ENCODE data around the gene KIF26A. TPM values are rescaled to one million over a fixed set of nuclear protein-coding genes. Genes with fewer than 3 reads are reported as not detected.

Gene KIF26A
- total RNA-seq, 4 donors from 2014 or later: 0.74 to 7.3 (median 2.4) TPM

DNA sequence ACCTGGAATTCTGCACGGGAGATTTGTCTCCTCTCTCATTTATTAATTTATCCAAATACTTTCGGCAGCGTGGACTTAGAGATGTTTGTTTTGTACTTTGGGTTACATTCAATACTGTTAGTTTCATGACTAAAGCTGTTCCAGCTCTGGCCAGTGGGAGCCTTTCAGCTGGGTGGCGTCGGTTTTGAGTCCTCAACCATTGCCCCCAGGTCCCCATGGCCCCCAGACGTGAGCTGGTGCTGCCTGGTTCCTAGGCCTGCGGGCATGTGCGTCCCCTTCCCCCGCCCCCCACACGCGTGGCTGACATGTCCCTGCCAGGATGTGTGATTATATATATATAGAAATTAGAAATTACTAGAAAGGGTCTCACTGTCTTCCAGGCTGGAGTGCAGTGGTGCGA lies 48.2 kb downstream of the KIF26A start:
- DNase-seq (ENCODE audit: low spot score): no peak

DNA sequence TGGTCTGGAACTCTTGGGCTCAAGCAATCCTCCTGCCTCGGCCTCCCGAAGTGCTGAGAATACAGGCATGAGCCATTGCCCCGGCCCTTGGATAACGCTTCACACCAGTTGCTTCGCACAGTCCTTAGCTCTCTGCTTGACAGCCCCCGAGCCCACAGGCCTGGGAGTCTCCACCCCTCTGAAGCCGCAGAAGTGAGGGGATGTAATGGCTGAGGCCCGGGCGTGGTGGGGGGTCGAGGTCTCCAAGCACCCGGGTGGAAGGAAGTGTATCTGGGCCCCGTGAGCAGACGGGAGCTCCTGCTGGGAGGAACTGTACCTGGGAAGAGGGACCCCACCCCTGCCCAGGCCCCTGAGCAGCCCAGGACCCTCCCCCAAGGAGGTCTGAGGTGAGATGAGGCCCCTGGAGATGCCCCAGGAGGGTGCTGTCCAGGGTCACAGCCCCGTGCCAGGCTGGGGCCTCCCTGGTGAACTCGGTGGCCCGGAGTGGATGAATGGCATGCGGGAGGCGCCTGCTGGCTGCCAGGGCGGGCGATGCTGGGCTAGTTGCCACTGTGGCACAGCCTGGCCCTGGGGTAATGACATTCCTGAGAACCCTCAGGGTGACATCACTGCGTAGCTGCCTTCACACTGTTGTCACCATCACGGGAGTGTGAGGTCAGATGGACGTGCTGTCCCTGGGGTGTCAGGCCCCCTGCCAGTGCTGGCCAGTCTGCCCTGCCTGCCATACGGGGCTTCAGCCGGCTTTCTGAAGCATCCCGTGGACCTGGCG lies 48.9 kb downstream of the KIF26A start:
- ATAC-seq (ENCODE audit: low FRiP score): no peak
- no peak for DNase-seq (ENCODE audit: low spot score)
- TF ChIP-seq, protein P1, sequence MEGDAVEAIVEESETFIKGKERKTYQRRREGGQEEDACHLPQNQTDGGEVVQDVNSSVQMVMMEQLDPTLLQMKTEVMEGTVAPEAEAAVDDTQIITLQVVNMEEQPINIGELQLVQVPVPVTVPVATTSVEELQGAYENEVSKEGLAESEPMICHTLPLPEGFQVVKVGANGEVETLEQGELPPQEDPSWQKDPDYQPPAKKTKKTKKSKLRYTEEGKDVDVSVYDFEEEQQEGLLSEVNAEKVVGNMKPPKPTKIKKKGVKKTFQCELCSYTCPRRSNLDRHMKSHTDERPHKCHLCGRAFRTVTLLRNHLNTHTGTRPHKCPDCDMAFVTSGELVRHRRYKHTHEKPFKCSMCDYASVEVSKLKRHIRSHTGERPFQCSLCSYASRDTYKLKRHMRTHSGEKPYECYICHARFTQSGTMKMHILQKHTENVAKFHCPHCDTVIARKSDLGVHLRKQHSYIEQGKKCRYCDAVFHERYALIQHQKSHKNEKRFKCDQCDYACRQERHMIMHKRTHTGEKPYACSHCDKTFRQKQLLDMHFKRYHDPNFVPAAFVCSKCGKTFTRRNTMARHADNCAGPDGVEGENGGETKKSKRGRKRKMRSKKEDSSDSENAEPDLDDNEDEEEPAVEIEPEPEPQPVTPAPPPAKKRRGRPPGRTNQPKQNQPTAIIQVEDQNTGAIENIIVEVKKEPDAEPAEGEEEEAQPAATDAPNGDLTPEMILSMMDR (IDR thresholded peaks at IDR 0.05): no peak

More for the DNA sequence above, 48.2 kb downstream of the KIF26A start:
- TF ChIP-seq, protein P1 (IDR thresholded peaks at IDR 0.05): no peak
- ATAC-seq (ENCODE audit: low FRiP score): no peak

DNA sequence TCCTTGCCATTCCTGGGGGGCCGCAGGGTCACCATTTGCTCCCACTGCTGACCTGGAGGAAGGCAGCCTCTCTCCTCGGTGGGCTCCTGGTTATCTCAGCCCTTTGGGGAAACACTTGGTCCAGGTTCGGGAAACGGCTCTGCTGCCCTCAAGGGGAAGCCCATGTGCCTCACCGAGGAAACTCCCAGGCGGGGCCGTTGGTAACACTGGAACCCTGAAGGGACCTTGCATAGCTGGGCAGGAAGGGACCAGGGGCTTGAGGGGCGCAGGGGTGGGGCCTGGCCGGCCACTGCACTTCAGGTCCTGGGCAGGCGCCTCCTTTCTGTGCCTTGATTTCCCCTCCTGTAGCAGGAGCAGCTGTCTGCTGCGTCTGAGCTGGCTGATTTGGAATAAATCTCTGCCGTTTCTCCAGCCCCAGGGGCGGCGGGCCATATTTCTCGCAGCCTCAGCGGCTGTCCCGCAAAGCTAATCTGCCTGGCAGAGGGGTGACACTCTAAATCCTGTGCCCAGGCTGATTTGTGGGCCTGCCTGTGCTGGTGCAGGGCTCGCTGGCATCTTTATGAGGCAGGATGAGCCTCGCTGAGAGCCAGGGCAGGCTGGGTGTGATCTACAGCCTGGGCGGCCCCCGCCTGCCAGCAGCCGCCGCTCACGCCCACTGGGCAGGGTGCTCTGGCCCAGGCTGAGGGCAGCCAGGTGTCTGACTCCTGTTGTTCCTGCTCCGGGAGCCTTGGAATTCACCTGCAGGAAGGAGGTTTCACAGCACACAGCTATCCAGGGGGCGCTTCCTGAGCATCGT lies 49.7 kb downstream of the KIF26A start:
- no peak for DNase-seq (ENCODE audit: low spot score)
- TF ChIP-seq, protein P1 (IDR thresholded peaks at IDR 0.05): no peak
- no peak for ATAC-seq (ENCODE audit: low FRiP score)

DNA sequence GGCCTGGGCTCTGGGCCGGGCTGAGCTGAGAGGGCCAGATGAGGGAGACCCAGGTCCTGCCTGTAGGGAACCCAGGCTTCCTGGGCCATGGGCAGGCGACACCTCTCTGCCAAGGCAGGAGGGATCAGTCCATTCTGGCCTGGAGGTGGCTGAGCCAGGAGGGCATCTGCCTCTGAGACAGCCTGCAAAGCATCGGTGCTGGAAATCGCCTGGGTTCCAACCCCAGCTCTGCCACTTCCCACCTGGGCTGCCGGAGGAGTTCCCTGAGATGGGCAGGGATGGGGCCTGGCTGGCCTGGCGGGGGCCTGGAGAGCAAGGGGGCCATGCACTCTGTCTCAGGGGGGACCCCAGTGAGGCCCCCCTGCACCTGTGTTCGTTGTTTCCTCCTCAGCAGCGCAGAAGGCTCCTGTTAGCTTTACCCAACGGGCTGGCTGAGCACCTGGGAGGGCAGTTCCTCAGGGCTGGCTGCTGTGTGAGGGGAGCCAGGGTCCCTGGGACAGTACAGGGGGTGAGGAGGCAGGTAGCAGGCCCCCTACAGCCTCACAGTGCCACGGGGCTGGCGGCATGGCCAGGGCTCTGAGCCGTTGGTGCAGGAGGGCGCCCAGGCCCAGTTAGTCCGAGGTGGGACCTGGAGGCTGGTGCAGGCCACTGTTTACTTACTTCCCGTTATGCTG lies 50.5 kb downstream of the KIF26A start:
- TF ChIP-seq, protein P1 (IDR thresholded peaks at IDR 0.05): no peak
- ATAC-seq (ENCODE audit: low FRiP score) (no peak), DNase-seq (ENCODE audit: low spot score) (no peak)

DNA sequence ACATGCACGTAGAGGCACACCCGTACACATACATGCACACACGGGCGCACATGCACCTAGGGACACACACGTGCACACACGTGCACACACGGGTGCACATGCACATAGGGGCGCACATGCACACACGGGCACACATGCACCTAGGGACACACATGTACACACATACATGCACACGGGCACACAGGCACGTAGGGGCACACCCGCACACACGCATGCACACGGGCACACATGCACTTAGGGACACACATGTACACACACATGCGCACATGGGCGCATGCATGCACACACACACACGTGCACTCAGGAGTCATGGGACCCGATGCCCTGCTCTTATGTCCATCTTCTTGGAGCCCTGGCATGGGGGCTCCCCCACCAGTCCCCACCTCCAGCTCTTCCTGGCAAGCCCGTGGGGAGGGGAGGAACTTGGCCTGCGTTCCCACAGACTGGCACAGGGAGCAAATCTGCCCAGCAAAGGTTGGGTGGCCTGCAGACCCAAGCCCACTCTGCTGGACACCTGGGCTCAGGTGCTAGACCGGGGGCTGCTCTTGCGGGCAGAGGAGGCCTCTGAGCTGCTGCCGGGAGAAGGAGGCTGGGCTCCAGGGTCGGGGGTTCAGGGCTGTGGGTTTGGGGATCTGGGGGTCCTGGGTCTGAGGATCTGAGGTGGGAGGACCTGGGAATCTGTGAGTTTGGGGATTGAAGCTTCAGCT lies 51.4 kb downstream of the KIF26A start:
- DNase-seq (ENCODE audit: low spot score) (no peak), ATAC-seq (ENCODE audit: low FRiP score) (no peak)
- TF ChIP-seq, protein P1 (IDR thresholded peaks at IDR 0.05): no peak

DNA sequence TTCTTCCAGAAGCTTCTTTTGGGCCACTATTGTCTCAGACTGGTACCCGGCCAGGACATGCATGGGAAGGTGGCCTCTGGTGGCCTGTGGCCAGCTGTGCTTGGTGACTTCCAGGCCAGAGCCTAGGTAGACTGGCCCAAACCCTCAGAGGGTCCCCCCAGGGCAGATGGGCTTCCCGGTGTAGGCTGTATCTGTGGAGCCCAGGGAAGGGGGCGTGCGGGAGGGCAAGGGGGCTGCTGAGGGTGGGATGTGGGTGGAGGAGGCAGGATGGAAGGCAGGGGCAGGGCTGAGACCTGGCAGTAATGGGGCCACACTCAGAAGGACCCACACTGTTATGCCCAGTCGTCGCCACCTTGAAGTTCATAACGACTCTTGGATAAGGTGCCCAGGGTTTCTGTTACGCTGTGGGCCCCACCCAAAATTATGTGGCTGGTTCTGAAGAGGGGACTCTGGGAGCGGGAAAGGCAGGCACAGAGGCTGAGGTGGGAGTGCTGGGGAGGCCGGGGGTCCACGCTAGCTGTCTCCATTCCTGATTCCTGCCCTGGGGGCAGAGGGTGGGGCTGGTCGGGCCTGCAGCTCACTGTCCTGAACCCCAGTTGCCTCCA lies 52.1 kb downstream of the KIF26A start:
- DNase-seq (ENCODE audit: low spot score): no peak
- TF ChIP-seq, protein P1 (IDR thresholded peaks at IDR 0.05): no peak
- no peak for ATAC-seq (ENCODE audit: low FRiP score)
